DOHH2 (cell line): Measurements from ENCODE around the gene CTNS.

Experiments used
- EZH2phosphoT487 ChIP-seq: fragments of 200-600 bp; sonication (generic); IDR thresholded peaks from 2 replicates; pipeline ENCODE4 v1.6.1; 2017; ENCODE audit warnings: borderline replicate concordance, mild to moderate bottlenecking, antibody characterized with exemption, low read length, moderate library complexity, mixed read lengths
- TF ChIP-seq, protein P1 (sequence below): fragments of 200-600 bp; sonication (generic); IDR thresholded peaks from one replicate; pipeline ENCODE4 v1.5.1; 2014; ENCODE audit warnings: antibody characterized with exemption, mild to moderate bottlenecking, low read depth, low read length; ENCODE audit not compliant: poor library complexity, severe bottlenecking

- TF ChIP-seq, protein P1, sequence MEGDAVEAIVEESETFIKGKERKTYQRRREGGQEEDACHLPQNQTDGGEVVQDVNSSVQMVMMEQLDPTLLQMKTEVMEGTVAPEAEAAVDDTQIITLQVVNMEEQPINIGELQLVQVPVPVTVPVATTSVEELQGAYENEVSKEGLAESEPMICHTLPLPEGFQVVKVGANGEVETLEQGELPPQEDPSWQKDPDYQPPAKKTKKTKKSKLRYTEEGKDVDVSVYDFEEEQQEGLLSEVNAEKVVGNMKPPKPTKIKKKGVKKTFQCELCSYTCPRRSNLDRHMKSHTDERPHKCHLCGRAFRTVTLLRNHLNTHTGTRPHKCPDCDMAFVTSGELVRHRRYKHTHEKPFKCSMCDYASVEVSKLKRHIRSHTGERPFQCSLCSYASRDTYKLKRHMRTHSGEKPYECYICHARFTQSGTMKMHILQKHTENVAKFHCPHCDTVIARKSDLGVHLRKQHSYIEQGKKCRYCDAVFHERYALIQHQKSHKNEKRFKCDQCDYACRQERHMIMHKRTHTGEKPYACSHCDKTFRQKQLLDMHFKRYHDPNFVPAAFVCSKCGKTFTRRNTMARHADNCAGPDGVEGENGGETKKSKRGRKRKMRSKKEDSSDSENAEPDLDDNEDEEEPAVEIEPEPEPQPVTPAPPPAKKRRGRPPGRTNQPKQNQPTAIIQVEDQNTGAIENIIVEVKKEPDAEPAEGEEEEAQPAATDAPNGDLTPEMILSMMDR, result peak; percentile 44
- no peak for TF ChIP-seq EZH2phosphoT487
These were observed 55.8 kb downstream of the CTNS start for GRCh38 chr17:3692346-3692745.
